ENCODE measurements around the gene AMER2.

- TF ChIP-seq JUND (IDR thresholded peaks at IDR 0.05) = no peak
- no peak for TF ChIP-seq YY1 (IDR thresholded peaks at IDR 0.05; ENCODE audit: low read depth)
- TF ChIP-seq TAF1 (IDR thresholded peaks at IDR 0.05; ENCODE audit: borderline replicate concordance, low read depth, low read length) = no peak
- TF ChIP-seq, protein P1, sequence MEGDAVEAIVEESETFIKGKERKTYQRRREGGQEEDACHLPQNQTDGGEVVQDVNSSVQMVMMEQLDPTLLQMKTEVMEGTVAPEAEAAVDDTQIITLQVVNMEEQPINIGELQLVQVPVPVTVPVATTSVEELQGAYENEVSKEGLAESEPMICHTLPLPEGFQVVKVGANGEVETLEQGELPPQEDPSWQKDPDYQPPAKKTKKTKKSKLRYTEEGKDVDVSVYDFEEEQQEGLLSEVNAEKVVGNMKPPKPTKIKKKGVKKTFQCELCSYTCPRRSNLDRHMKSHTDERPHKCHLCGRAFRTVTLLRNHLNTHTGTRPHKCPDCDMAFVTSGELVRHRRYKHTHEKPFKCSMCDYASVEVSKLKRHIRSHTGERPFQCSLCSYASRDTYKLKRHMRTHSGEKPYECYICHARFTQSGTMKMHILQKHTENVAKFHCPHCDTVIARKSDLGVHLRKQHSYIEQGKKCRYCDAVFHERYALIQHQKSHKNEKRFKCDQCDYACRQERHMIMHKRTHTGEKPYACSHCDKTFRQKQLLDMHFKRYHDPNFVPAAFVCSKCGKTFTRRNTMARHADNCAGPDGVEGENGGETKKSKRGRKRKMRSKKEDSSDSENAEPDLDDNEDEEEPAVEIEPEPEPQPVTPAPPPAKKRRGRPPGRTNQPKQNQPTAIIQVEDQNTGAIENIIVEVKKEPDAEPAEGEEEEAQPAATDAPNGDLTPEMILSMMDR (IDR thresholded peaks at IDR 0.05) = no peak
- no peak for TF ChIP-seq RXRA (IDR thresholded peaks at IDR 0.05; ENCODE audit: borderline replicate concordance, low read depth)
- TF ChIP-seq RFX5 (IDR thresholded peaks at IDR 0.05; ENCODE audit: low read length) = no peak
These were observed 24.3 kb downstream of the AMER2 start for GRCh38 chr13:25147638-25148401.
